GM19455 (cell line): ENCODE data around the gene COL4A2.

Experiments used
- ATAC-seq: cut with Tn5 transposase; IDR thresholded peaks from one replicate; pipeline ENCODE4 v1.9.1; 2021; ENCODE audit not compliant: unreplicated experiment

COL4A2 gene

DNA sequence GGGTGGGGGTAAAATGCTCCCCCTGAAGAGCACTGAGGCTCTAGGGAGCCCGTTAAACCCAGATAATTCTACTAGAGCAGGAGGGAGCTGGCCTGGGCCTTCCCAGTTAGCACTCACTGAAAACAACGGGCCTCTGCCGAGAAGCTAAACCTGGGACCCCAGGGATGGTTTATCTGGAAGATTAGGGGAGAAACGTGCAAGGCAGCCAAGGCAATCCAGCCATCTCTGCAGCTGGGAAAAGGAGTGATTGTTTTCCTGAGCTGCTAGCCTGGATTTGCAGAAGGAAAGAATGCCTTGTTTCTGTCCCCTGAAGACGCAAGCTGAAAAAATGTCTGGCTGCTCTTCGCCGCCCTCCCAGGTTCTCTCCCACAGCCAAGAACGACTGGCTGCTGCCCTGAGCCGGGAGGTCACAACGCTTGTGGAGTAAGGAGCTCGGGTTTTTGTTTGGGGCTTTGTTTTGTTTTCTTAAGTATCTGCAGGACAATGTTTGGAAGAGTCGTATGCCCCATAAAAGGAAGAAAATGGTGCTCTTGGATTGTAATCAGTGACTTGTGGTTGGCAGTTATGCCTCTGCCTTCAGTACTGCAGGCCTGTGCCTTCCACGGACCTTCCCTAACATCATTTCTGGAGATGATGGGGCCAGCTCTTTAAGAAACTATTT lies 31.5 kb downstream of the COL4A2 start:
- ATAC-seq: no peak

DNA sequence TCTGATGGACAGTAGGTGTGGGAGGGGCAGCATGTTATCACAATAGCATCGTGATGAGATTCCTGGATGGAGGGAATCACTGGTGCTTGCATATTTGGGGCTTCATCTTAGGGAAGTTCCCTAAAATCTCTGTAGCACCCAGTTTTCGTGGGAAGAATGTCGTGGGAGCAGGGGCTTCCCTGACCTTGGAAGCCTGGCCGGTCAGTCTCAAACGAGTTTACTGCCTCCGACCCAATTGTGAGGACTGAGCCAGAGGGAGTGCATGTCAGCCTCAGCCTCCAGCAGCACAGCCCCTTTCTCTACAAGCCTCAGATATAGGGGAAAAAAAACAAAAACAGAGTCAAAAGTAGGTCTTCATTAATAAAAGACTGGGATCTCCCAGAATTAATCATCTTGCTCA lies 32.2 kb downstream of the COL4A2 start:
- no peak for ATAC-seq

DNA sequence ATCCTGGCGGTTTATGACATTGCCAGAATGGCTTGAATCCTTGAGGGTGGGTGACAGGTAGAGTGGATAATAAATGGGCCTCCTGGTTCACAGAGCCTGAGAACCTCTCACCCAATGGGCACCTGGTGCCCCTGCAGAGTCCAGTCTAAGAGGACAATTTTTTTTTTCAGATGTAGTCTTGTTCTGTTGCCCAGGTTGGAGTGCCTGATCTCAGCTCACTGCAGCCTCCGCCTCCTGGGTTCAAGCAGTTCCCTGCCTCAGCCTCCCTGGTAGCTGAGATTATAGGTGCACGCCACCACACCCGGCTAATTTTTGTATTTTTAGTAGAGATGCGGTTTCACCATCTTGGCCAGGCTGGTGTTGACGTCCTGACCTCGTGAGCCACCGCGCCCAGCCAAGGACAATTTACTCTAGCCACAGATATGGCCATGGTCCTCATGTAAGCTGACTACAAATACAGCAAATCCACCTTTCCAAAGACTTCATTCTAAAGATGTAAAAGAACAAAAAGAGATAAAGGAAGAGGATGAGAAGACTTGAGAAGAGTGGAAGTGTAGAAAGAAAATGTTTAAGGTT lies 33.0 kb downstream of the COL4A2 start:
- no peak for ATAC-seq

DNA sequence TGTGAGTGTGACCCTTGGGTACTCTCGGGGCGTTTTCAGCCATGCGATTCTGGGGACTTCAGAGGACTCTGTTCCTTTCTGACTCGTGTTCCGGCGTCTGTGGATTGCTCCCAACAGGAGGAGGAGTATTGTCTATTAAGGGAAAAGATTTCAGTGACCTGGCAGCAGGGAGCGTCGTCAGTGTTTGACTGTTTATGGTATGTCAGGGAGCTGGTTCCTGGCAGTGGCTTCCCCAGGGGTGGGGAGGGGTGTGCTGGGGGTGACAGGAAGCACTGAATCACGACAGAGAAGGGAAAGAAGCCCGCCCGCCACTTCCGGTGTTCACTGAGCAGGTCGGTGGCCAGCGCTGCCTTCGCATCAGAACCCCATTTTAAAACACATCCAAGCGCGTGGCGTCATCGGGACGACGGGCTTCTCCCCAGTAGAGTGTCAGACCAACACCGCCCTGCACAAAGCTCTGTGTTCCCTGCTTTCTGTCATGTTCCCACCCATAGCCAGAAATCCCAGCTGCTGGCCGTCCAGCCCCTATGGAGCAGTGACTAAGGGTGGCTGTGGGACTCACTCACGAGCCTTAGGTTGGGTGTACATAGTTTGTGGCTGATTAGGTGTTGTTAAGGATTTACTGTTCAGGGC lies 33.8 kb downstream of the COL4A2 start:
- ATAC-seq: no peak

DNA sequence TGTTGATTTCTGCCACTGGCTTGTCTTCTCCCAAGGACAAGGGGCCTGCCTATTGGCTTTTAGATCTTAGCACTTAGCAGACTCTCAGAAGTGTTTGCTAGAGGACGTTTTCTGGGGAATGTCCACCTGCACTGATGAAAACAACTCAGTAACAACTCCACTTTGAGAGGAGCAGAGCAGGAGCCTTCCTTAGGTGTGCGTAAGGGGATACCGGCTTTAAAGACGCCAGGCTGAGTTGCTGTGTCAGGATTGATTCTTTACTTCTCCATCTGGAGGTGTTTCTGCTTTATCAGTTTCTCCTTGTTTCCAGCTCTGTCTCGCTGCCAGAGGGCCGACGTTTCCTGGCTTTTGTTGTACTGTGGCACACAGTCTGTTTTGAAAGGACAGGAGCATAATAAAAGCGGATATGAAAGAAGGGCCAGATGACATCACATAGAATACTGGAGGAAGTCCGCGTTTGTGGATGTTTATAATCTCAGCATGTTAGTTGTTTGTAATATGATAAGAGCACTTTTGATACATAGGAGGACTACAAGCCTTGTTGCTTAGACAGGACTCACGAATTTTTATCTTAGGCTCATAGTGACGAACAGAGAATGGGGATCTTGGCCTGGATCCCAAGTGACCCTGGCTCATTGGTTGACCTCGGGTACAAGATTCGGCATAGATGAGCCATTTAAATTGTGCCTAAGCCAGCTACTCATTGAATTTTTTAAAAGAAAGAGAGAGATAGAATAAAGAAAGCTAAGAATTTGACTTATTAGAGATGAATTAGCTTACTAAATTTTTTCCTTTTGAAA lies 34.6 kb downstream of the COL4A2 start:
- no peak for ATAC-seq

DNA sequence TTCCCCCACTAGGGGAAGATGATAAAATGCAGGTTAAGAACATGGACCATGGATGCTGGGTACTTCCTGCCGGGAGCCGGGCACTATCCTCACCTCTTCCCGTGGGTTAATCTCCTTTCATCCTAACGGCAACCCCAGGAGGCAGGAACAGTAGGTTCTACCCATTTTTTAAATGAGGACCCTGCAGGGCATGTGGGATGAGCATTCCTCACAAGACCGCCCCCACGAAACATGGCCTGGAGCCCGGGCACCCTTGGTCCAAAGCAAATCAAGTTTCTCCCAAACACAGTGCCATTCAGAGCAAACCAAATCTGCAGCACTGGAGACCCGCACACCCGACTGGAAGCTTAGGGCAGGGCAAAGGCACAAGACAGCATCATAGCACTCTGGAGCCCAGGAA lies 35.4 kb downstream of the COL4A2 start:
- ATAC-seq: no peak

- ATAC-seq: no peak
These were observed 36.3 kb downstream of the COL4A2 start for GRCh38 chr13:110343241-110343865.

GRCh38 chr13:110344320-110344719 lies 37.2 kb downstream of the COL4A2 start:
- no peak for ATAC-seq

DNA sequence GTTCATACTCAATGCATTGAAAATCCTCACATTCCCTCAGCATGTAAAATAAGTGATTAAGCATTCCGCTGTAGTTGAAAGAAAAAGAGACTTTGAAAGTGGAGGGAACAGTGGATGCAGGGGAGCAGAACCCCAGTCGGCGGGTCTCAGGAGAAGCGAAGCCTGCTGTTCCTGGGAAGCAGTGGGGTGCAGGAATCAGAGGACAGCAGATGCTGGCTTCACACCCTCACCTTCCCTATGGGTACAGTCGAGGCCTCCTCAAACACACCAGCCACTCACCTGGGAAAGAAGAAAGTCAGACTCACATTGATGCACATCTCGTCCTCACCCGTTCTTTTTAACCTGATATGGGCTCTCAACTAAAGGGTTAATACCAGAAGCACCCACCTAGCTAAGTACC lies 38.2 kb downstream of the COL4A2 start:
- ATAC-seq: no peak

GRCh38 chr13:110345701-110346100 lies 38.6 kb downstream of the COL4A2 start:
- ATAC-seq: no peak

DNA sequence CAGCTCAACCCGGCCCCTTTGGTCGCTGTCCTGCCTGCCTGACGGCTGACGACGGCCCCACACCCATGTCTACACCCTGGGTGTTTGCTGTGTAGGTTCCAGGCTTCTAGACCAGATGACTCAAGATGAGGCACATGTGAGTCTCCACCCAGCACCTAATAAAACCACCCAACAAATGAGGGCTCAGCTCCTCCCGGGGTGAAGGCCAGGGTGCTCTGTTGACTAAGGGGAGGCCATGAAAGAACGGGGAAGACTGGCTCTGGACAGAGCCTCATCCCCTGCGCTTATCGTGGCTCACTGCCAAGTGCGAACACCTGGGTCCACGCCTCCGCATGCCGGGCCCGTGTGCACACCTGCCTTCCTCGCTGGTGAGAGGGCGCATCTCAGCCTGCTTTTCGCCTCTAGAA lies 39.6 kb downstream of the COL4A2 start:
- ATAC-seq: no peak

- ATAC-seq: no peak
These were observed 40.0 kb downstream of the COL4A2 start for GRCh38 chr13:110347088-110347487.

DNA sequence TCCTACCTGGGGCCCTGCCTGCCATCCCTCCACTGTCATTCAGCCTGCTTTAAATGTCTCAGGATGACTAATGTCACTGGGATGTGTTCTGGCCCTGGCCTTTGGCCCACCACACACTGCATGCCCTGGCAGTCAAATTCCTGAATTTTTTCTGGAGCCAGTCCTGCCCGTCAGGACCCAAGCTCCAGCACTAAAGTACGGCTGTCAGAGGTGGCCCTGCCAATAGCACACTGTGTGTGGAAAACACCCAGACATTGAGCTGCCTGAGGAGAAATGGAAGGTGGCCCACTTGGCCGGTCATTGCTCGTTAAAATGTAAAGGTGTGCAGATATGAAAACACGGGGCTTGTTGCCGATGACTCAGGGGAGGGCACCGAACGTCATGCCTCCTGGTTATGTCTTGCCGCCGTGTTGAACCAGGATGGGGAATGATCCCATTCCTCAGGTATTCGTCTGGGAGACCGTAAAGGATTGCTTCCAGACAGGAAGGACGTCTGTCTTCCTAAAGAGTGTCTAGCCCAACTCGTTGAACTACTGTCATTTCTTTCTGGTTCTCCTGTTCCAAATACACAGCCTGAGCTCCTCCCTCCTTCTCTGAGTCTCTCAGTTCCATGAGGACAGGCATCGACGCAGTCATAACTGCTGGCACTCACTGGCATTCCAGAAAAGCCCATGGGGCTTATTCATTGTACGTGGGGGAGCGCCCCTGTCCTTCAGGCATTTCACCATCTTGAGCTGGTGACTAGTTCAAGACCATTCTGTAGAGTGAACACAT lies 40.6 kb downstream of the COL4A2 start:
- no peak for ATAC-seq

GRCh38 chr13:110348309-110349105 lies 41.4 kb downstream of the COL4A2 start:
- ATAC-seq: no peak

DNA sequence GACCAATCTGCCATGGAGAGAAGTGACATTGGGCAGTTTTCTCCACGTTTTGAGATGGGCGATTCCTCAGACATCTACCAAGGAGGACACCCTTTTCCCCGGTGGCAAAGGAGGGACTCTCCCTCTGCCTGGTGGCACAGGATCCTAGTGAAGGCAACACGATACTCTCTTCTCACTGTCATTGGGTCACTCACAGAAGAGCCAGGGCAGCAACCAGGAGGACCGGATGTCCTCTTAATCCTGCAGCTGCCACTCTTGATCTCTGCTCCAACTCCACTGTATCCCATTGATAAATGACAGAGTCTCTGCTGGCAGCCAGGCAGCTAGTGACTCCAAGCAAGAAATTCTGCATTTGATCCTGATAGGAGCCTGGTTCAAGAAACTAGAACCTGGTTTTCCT lies 42.2 kb downstream of the COL4A2 start:
- no peak for ATAC-seq

DNA sequence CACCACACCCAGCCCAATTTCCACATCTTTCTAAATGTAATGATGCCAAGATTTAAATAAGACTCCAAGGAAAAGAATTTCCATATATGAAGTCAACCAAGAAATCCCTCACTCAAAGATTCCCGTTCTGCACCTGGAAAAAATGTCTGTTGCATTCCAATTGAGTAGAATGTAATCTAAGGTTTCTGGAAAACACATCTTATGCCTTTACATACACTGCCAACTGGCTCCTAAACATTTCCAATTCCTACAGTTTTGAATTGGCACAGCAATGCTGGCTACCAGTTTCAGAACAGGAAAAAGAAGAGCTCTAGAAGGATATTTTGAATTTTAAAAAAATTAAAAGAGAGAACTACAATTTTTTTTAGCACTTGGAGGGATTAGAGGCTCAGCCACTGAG lies 43.0 kb downstream of the COL4A2 start:
- no peak for ATAC-seq

- no peak for ATAC-seq
These were observed 43.4 kb downstream of the COL4A2 start for GRCh38 chr13:110350509-110350908.

DNA sequence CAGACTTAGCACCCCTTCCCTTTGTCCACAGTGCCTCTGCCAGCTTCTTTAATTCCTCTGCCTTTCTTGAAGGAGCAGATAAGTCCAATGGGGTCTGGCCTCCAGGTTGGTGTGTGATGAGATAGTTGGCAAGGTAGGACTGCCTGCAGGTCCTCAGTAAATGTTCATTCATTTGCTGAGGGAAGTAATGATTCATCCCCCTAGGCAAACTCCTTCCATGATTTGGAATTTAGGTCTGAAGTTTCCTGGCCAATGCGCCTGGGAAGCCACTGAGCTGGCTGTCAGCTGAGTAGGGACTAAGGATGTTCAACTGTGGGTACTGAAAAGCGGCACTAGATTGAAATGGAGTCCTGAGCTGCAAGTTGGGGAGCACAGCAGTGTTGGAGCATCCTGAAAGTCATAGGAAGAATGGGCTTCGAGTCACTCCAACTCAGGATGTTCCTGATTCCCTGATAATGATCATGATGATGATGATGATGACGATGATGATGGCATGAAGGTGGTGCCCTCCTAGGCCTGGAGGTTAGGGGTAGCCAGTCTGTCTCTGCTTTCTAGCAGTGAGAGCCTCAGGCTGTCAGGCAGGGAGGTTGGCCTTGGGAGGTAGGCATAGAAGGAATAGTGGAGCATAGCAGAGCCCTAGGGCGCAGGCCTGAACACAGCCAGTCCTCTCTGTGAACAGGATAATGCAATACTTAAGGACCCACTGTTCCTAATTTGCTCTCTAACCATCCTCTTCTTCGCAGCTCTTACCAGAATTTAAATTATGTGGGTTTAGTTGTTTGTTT lies 44.7 kb downstream of the COL4A2 start:
- ATAC-seq: no peak

DNA sequence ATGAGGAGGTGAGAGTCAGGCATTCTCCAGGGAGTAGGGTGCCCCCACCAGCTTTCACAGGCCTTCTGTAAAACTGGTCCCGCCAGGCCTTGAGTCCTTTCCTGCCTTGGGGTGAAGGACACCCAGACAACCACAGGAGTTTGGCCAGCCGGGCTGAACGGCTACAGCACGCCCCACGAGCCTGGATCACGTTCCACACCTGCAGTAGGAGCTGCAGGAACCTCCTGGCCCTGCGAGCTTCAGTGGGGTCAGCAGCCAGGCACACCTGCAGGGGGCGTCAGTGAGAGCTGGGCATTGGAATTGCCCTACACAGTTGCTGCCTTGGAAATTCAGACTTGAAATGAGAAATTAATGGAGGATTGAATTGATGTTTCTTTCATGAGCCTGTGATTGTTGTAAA lies 45.7 kb downstream of the COL4A2 start:
- no peak for ATAC-seq
